ENCODE measurements around the gene REV1.

DNA sequence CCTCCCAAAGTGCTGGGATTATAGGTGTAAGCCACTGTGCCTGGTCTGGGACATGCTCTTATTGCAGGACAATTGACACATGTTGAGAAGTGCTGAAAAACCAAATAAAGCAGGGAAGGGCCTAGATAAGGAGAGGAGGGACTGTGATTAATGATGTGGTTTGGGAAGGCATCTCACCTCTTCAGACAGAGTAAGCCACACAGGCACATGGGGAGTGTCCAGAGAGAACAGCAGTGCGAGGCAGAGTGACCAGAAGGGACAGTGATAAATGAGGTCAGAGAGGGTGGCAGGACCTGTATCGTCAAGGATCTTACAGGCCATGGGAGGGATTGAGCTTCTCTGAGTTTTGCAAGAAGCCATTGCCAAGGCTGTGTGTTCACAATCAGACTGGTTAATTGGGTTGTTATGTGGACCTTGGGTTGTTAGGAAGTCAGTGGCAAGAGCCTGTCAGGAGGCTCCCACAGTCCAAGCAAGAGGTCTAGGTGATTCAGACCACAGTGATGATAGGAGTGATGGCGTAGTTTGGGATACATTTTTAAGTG, 94.2 kb downstream of the REV1 start:
- TF ChIP-seq RAD21 (IDR thresholded peaks at IDR 0.05; ENCODE audit: low read length) (no peak), POLR2A (IDR thresholded peaks at IDR 0.05; ENCODE audit: low read depth, low read length) (no peak), CEBPB (IDR thresholded peaks at IDR 0.05; ENCODE audit: low read depth, low read length) (no peak), RFX5 (IDR thresholded peaks at IDR 0.05; ENCODE audit: low read depth, low read length) (no peak)
- TF ChIP-seq, protein P1, sequence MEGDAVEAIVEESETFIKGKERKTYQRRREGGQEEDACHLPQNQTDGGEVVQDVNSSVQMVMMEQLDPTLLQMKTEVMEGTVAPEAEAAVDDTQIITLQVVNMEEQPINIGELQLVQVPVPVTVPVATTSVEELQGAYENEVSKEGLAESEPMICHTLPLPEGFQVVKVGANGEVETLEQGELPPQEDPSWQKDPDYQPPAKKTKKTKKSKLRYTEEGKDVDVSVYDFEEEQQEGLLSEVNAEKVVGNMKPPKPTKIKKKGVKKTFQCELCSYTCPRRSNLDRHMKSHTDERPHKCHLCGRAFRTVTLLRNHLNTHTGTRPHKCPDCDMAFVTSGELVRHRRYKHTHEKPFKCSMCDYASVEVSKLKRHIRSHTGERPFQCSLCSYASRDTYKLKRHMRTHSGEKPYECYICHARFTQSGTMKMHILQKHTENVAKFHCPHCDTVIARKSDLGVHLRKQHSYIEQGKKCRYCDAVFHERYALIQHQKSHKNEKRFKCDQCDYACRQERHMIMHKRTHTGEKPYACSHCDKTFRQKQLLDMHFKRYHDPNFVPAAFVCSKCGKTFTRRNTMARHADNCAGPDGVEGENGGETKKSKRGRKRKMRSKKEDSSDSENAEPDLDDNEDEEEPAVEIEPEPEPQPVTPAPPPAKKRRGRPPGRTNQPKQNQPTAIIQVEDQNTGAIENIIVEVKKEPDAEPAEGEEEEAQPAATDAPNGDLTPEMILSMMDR (conservative IDR thresholded peaks at IDR 0.05; ENCODE audit: low read depth, low read length), result no peak
- TF ChIP-seq, protein P2, sequence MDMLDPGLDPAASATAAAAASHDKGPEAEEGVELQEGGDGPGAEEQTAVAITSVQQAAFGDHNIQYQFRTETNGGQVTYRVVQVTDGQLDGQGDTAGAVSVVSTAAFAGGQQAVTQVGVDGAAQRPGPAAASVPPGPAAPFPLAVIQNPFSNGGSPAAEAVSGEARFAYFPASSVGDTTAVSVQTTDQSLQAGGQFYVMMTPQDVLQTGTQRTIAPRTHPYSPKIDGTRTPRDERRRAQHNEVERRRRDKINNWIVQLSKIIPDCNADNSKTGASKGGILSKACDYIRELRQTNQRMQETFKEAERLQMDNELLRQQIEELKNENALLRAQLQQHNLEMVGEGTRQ (IDR thresholded peaks at IDR 0.05; ENCODE audit: low read depth, low read length), result no peak
- TF ChIP-seq, protein P3, sequence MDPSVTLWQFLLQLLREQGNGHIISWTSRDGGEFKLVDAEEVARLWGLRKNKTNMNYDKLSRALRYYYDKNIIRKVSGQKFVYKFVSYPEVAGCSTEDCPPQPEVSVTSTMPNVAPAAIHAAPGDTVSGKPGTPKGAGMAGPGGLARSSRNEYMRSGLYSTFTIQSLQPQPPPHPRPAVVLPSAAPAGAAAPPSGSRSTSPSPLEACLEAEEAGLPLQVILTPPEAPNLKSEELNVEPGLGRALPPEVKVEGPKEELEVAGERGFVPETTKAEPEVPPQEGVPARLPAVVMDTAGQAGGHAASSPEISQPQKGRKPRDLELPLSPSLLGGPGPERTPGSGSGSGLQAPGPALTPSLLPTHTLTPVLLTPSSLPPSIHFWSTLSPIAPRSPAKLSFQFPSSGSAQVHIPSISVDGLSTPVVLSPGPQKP (IDR thresholded peaks at IDR 0.05; ENCODE audit: borderline replicate concordance, low read depth, low read length), result no peak
